Measurements from ENCODE around the gene DCAF12L1.

- TF ChIP-seq REST (IDR thresholded peaks at IDR 0.05; ENCODE audit: insufficient read depth in 1 of 2, low read depth in 2 of 2, low read length in 2 of 2) = no peak
- TF ChIP-seq SIN3A (IDR thresholded peaks at IDR 0.05; ENCODE audit: borderline replicate concordance, insufficient read depth, low read length) = no peak
- TF ChIP-seq TAF1 (IDR thresholded peaks at IDR 0.05; ENCODE audit: borderline replicate concordance, insufficient read depth, low read length) = no peak
- no peak for TF ChIP-seq POLR2AphosphoS5 (IDR thresholded peaks at IDR 0.05; ENCODE audit: low read depth, low read length)
Measured at GRCh38 chrX:126550816-126551215, 1.8 kb downstream of the DCAF12L1 start.
